ENCODE results near the gene NACC2. TPM values are rescaled to one million over a fixed set of nuclear protein-coding genes. Genes with fewer than 3 reads are reported as not detected.
"Not testable (repeated sequence)": the region's sequence is repeated elsewhere in the genome, so short reads cannot be mapped to it uniquely, and the experiment has no call there.

NACC2 gene
- total RNA-seq, 1 donor from 2014 or later, result 3.7 TPM

DNA sequence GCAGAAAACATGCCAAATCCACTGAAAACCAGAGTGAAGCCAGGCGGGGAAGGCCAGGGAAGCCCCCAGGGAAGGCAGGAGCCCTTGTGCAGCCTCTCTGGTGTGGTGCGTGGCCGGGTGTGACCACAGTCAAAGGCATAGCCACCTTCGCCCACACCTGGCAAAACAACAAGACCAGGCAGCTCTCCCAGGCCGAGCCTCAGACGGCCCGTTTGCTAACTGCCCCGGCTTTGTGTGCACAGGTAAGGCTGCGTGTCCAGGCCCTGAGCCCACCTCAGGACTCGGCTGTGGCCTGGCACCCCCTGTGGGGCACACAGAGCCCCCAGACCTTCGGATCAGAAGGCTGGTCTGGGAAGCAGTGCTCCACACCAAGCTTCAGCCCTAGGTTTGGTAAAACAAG, 17.5 kb upstream of the NACC2 start:
- FAIRE-seq, result no peak
- DNase-seq (ENCODE audit: low spot score in 2 of 2), result no peak

DNA sequence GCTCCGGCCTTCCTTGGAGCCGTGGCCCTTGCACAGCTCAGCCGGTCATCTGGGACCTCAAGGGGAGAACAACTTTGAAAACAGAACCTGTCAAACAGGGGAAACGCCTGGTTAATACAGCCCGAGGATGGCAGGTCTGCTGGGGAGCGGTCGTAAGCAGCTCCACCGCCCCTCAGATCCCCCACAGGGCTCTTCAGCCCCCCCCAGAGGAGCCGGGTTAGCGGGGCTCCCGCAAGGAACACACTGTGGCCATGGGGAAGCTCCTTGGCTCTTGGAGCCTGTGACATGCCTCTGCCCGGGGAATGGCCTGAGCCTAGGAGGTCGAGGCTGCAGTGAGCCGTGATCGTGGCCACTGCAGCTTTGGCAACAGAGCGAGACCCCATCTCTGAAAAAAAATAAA, 16.8 kb upstream of the NACC2 start:
- no peak for FAIRE-seq
- DNase-seq (ENCODE audit: low spot score in 2 of 2), result no peak

DNA sequence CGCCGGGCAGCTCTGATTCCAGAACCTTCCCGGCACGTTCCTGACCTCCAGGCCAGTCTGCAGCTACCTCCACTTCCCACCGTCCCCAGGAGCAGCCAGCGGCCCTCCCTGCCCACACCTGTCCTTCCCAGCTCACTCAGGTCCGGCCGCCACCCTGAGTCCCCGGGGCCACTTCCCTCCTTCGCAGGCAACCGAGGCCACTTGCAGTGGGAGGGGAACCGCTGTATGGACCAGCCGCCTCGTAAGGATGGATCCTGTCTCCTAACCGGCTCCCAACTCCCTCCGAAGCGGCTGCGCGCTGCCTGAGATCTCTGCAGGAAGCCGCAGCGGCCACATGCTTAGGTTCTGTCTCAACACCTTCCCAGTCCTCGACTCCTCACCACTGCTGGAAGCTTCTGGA, 16.1 kb upstream of the NACC2 start:
- FAIRE-seq (no peak), DNase-seq (ENCODE audit: low spot score in 2 of 2) (no peak)

DNA sequence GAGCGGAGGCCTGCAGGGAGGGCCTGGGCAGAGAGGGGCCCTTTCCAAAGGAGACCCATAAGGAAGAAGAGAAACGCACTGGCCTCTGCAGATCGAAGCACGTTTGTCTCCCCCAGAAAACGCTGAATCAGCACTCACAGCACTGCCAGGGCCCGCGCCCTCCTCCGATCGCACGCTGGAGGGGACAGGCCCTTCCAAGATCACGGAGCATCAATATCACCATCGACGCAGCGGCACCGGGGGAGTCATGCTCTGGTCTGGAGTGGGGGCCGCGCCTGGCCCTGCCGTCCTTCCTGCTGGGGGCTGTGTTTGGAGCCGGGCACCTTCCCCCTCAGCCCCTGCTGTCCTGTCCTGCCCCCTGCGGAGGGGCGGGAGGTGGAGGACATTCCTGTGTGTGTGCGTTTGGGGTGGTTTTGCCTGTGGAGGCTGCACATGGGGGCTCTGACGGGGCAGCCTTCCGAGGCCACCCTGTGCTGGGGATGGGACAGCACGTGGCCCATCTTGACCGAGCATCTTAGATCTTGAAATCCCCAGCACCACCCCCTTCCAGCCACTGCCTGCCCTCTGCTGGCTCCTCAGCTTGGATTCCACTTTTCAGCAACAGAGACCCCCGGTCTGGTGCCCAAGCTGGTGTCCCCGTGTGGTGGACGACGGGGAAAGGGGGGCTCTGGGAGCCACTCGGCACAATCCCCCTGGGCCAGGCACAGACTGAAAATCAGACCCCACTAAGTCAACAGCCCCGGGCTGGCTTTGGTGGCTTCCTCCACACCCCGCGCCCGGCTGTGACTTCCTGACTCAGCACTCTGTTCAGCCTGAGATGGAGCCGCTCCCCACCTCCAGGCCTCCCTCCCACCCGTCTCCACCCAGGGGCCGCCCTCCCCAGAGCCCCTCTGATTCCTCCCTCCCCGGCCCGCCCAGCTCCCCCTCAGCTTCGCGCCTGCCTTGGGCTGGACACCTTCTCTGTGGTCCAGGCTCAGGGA, 15.3 kb upstream of the NACC2 start:
- FAIRE-seq, result no peak
- no peak for DNase-seq (ENCODE audit: low spot score in 2 of 2)

DNA sequence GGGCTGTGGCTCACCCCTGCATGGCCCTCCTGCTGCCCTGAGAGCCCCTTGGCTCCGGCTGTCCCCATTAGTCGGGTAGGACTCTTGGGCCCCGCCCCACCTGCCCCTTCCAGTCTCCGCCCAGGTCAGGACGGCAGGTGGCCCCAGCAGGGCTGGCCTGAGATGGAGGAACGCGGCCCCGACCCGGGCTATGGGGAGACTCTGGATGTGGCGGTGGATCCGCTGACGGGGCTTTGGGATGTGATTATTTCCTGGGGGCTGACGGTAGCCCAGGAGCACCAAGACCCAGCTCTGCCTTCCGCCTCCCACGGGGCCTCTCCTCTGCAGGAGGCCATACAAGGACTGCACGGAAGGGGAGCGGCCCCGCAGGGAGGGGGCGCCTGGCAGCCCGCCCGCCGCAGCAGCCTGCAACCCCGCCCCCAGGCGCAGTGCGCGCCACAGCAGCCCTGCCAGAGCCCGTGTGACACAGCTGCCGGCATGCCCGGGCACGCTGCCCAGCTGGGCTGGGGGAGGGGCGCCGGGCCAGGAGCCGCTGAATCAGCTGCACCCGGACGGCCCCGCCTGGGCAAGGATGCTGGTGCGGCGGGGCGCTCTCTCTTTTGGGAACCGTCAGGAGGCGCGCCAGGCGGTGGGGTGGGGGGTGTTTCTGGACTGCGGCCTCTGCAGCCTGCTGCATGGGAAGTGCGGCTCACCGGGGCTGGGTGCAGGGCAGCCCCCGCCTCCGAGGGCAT, 14.4 kb upstream of the NACC2 start:
- FAIRE-seq (no peak), DNase-seq (ENCODE audit: low spot score in 2 of 2) (peak; percentile 95 to 97)

DNA sequence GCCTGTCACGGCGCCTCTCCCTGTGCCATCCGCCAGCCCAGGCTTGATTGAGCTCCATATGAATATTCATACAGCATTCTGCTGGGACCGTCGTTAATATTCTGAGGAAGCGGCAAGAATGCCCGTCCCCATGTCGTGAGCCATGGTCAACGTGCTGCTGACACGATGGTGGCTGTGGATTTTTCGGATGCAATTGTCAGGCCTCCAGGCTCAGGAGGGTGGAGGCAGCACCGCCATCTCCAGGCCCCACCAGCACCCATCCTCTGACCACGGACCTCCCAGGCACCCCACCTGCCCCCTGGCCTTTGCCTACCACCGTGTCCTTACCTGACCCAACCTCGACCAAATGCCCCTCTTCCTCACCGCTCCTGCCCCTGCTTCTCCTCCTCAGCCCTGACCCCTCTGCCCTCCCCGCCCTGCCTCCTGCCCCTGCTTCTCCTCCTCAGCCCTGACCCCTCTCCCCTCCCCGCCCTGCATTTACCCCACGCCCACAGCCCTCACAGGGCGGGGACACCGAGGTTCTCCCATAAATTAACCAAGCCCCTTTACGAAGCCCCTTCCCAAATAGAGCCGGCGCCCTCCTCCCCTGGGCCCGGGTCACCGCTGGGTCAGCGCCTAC, 13.7 kb upstream of the NACC2 start:
- DNase-seq (ENCODE audit: low spot score in 2 of 2), result no peak
- no peak for FAIRE-seq

DNA sequence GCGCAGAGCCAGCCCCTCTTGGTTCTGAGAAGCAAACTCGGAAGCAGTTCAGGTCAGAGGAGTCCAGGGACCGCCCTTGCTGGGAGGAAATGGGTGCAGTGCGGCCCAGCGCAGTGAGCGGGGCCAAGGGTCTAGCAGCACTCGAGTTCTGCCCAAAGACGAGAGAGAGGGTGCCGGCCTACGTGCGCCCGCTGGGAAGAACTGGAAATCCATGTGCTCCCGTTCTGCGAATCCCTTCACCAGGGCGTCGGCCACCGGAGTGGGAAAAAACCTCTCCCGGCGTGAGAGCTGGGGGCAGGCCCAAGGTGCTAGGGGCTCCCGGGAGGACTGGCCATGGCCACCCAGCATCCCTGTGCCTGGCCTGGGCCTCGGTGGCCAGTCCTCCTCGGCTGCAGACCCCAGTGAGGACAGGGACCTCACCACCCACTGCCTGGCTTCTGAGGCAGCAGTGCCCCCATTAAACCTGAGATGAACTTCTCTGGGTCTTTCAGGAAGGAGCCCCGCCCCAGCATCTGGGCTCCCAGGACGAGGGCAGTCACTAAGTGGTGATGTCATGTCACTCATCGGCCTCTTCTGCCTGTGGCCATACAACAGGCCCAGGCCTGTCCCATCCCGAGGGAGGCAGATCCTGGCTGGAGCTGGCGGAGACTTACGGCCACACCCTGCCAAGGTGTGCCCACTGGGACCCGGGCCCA, 13.0 kb upstream of the NACC2 start:
- DNase-seq (ENCODE audit: low spot score in 2 of 2) (no peak), FAIRE-seq (no peak)

DNA sequence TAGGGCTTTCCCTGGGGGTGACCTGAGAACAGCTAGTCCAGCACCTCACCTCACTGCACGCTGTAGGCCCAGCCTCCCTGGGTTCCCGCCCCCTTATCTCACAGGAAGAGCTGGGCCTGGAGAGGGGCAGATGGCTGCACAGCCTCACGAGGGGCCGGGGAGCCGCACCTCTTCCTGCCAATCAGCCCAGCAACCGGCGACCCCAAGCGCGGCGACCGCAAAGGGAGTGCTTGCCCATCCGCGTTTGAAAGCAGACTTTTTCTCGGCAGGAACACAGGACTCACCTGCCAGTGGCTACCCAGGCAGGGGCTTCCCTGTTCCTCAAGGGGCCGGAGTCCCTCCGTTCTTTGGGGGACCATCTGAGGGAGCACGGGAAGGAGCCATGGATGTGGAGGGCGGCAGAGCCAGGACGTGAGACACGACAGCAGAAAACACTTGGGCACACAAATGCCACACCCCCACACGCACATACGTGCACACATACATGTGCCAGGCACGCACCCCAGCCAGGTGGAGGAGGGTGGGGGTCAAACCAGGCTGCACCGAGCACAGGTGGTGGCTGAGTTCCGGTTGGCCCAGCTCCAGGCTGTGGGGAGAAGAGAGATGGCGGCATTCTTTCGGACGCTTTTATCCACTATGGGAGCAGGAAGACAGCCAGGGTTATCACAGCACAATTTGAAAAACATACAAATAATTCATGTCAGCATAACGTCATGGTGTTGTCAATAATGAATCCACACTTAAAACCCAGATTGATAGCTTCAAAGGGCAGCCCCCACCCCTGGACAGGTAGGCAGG, 12.3 kb upstream of the NACC2 start:
- DNase-seq (ENCODE audit: low spot score in 2 of 2) (no peak), FAIRE-seq (no peak)

DNA sequence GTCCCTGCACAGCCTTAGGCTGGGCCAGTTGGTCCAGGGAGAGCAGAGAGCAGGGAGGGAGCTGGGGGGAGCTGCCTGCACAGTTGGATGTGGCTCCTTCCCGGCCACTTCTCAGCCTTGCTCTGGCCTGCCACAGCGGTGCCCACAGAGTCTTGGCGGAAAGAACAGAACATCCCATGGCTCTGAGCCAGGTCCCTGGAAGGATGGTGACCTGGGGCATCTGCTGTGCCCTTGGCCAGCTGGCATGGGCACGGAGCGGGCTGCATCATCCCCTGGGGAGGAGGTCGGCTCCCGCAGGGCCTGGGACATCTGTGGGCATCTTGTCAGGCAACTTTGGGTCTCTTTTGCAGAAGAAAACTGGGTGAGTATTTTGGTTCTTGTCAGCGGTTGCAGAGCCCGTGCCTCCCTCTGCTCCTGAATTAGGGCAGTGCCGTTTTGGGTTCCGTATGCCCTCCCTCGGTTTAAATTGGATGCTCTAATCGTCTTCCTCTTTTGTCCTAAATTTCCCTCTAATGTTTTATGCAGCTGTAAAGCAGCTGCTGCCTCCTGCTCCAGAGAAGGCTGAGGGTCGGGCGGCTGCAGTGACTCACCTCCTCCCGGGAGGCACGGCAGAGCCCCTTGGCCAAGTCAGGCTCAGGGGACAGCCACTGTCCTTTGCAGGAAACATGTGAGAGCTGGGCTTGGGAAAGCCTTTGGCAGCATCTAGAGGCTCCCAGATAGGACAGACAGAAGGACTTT, 10.5 kb upstream of the NACC2 start:
- FAIRE-seq (no peak), DNase-seq (ENCODE audit: low spot score in 2 of 2) (no peak)

DNA sequence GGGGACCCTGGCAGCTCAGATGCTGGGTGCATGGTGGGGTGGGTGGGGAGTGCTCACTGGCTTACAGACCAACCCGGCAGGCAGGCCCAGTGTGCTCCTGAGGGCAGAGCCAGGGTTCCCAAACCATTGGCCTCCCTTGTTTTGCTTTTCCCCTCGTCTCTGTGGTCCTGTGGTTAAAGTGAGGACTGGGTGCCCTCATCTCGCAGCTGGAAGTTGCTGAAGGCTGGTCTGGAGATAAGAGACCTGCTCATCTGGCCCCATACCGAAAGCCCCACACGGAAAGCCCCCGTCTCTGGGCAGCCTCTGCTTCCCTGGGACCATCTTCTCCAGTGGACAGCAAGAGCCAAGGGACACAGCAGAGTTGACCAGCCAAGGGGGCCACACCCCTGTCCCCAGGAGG, 9.8 kb upstream of the NACC2 start:
- FAIRE-seq (no peak), DNase-seq (ENCODE audit: low spot score in 2 of 2) (no peak)

DNA sequence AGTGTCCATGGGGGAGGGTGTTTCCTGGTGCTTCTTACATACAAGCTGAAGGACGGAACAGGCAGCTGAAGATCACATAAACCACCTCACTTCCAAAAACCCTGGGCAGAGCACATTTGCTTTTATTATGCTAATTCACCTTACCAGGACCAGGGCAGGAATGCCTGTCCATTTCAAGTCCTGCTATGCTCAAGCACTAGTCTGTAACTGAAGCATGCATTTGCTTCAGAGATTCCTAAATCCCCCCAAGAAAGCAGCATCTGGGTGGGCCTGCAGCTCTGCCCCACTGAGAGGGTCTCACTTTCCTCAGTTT, 9.4 kb upstream of the NACC2 start:
- no peak for DNase-seq (ENCODE audit: low spot score in 2 of 2)
- no peak for FAIRE-seq

DNA sequence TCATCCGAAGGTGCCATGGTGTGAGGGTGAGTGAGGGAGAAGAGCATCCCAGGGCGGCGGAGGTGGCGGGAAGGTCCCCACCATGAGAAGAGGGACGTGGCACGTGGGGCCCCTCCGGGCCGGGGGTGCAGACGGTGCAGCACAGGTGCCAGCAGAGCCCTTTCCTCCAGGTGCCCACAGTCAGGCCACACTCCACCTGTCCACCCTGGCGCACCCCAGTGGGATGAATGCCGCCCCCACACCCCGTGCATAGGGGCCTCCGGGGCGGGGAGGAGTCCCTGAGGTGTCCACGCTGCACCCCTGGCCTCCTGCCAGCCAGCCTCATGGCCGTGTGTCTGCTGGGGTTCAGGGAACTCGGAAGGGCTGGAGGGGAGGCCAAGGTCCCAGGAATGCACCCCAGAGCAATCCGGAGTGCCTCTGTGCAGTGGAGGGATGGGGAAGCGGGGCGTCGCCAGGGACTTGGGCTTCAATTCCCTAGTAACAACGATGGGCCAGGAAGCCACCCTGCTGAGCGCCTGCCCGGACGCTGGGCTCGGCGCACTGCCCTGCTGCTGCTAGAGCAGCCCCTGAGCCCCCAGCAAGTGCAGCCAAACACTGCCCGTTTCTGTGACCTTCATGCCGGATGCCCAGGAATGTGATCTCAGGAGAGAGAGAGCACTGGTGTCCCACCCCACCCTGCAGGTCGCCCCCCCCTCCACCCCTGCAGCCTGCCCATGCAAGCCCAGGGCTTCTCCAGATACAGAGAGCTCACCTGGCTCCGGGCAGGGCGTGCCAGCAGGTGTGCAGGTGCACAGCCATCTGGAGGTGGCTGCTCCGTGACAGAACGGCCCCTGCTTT, 8.8 kb upstream of the NACC2 start:
- DNase-seq (ENCODE audit: low spot score in 2 of 2), result no peak
- FAIRE-seq, result no peak

DNA sequence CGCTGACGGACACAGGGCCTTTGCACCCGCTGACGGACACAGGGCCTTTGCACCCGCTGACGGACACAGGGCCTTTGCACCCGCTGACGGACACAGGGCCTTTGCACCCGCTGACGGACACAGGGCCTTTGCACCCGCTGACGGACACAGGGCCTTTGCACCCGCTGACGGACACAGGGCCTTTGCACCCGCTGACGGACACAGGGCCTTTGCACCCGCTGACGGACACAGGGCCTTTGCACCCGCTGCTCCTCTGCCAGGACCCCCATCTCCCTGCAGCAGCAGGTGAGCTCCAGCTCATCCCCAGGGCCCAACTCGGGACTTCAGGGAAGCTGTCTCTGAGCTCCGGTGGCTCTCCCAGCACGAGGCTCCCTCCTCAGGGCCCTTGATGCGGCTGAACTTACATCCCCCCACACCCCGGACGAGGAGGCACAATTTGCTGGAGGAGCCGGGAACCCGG, 6.6 kb upstream of the NACC2 start:
- DNase-seq (ENCODE audit: low spot score in 2 of 2); FAIRE-seq: not testable (repeated sequence)

DNA sequence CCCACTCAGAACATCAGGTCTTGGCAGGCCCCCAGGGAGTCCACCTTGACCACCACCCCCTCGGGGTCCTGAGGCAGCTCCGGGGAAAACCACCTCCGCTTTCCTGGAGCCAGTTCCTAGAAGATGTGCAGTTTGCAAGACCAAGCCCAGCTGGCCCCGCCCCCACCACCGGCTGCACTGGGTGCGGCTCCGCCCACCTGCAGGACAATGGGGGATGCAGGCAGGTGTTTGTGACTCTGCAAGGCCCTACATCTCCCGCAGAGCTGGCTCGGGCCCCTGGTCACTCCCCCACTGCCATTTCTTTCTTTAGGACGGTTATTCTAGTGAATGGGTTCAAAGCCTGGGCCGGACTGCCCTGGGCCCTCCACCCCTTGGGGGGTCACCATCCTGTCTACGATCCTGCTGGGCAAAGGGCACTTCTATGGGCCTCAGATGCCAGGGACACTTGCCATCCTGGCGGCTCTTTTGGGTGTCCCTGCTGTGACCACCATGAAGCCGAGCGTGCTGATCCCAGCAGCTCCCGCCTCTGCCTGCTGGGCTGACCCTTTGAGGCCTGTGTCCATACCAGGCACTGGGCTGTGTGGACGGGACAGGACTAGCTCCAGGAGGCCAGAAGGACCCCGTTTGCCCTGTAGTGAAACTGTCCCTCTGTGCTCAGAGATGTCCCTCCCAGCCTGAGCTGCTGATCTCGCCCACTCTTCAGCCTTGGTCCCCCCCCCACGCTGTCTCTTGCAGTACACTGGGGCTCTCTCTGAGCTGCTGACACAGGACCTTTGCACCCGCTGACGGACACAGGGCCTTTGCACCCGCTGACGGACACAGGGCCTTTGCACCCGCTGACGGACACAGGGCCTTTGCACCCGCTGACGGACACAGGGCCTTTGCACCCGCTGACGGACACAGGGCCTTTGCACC, 5.9 kb upstream of the NACC2 start:
- FAIRE-seq, result no peak
- DNase-seq (ENCODE audit: low spot score in 2 of 2), result no peak

DNA sequence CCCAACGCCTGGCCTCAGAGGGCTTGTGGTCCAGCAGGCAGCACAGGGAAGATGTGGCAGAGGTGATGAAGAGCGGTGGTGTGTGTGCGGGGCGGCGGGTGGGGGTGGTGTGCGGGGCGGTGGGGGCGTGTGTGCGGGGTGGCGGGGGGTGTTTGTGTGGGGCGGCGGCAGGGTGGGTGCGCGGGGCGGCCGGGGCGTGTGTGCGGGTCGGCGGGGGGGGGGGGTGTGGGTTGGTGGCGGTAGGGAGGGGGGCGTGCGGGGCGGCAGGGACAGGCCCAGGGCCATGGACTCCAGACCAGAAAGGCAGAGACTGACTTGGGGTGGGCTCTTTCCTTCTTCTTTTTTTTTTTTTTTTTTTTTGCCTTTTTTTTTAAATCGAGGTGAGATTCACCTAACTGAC, 4.5 kb upstream of the NACC2 start:
- DNase-seq (ENCODE audit: low spot score in 2 of 2) (no peak), FAIRE-seq (no peak)

DNA sequence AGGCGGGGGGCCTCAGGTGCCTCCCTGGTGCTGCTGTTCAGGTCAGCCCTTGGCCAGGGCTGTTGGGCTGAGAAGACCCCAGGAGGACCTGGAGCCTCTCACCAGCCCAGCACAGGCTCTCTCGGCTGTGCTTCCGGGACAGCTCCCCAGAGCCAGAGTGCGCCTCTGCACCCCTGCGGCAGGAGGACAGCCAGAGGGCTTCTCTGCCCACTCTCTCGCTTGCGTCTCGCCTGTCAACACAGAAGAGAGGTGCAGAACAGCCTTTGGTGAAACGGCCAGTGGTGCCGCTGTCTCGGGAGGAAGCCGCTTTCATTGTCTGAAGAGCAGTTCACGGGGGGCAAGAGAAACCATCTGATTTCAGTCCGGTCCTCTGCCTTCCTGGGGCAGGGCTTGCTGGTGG, 3.8 kb upstream of the NACC2 start:
- no peak for DNase-seq (ENCODE audit: low spot score in 2 of 2)
- FAIRE-seq, result no peak

DNA sequence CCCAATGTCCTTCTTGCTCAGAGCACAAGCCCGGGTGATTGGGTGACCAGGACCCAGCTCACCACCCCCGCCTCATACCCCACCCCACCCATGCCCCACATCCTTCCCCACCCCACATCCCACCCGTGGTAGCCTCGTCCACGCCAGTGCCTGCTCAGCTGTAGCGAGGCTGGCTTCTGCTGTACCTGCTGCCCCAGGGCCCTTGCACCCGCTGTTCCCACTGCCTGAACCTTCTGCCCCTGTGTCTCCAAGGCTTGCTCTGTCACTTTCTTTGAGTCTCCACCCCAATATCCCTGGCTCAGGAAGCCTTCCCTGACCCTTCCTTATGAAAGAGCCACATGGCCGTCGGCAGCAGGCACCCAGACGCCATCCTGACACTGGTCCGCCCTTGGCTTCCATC, 3.1 kb upstream of the NACC2 start:
- no peak for FAIRE-seq
- no peak for DNase-seq (ENCODE audit: low spot score in 2 of 2)
